ENCODE measurements around the gene SNN. TPM values are rescaled to one million over a fixed set of nuclear protein-coding genes. Genes with fewer than 3 reads are reported as not detected.

SNN gene
- polyA plus RNA-seq, 2 of the 4 experiments (the other 2 are of a cell fraction): 6.3 to 10.7 TPM

DNA sequence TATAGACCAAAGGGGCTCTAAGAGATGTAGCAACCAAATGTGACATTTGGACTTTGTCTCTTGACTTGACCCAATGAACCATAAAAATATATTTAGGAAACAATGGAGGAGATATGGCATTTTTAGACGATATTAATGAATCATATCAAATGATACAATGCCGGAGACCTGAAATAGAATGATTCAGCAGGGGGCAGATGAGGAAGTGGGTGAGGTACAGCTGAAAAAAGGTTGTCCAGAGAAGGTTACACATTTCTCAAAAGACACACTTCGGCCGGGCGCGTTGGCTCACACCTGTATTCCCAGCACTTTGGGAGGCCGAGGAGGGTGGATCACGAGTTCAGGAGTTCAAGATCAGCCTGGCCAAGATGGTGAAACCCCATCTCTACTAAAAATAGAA is 16.5 kb upstream of the SNN start:
- WGBS (ENCODE audit: missing lambda C conversion rate): 47% methylated on average over 8 of the region's 8 CpGs
- Histone ChIP-seq H3K4me2 (peak overlapping the region; percentile 35; the same call in 2 of the 3 replicates), H3K9me3 (no peaks in the 10 kb centered on the region), H3K4me3 (no peak overlapping the region), H3K4me1 (peaks cover 11% of the 10 kb centered on the region; the same call in 2 of the 3 replicates), H3K27ac (peak overlapping the region; percentile 5 to 40; a peak in 3 of 6 replicates)
- no peak for DNase-seq (ENCODE audit: low read depth in 1 of 2, low spot score in 1 of 2)
- FAIRE-seq: no peak
- ATAC-seq: peak in 1 of 2 experiments; percentile 35; a peak in 2 of 6 replicates
- TF ChIP-seq PHF8 (IDR thresholded peaks at IDR 0.05; ENCODE audit: borderline replicate concordance, low read depth) (no peak), CBX8 (IDR thresholded peaks at IDR 0.05) (no peak), EHF (CRISPR knock-in tag; IDR thresholded peaks at IDR 0.05) (no peak), FOSB (CRISPR knock-in tag; IDR thresholded peaks at IDR 0.05) (no peak), ZC3H11A (IDR thresholded peaks at IDR 0.05) (no peak), RARB (CRISPR knock-in tag; IDR thresholded peaks at IDR 0.05) (no peak), ZFP36 (IDR thresholded peaks at IDR 0.05; ENCODE audit: borderline replicate concordance, partially characterized antibody) (no peak), CBX2 (IDR thresholded peaks at IDR 0.05; ENCODE audit: borderline replicate concordance, low read depth) (no peak), CEBPB (IDR thresholded peaks at IDR 0.05) (no peak), RFX5 (IDR thresholded peaks at IDR 0.05) (no peak), EP300 (IDR thresholded peaks at IDR 0.05) (no peak), KDM5A (IDR thresholded peaks at IDR 0.05) (no peak)
- TF ChIP-seq, protein P1, sequence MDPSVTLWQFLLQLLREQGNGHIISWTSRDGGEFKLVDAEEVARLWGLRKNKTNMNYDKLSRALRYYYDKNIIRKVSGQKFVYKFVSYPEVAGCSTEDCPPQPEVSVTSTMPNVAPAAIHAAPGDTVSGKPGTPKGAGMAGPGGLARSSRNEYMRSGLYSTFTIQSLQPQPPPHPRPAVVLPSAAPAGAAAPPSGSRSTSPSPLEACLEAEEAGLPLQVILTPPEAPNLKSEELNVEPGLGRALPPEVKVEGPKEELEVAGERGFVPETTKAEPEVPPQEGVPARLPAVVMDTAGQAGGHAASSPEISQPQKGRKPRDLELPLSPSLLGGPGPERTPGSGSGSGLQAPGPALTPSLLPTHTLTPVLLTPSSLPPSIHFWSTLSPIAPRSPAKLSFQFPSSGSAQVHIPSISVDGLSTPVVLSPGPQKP (IDR thresholded peaks at IDR 0.05; ENCODE audit: low read depth, low read length): no peak
- TF ChIP-seq, protein P2, sequence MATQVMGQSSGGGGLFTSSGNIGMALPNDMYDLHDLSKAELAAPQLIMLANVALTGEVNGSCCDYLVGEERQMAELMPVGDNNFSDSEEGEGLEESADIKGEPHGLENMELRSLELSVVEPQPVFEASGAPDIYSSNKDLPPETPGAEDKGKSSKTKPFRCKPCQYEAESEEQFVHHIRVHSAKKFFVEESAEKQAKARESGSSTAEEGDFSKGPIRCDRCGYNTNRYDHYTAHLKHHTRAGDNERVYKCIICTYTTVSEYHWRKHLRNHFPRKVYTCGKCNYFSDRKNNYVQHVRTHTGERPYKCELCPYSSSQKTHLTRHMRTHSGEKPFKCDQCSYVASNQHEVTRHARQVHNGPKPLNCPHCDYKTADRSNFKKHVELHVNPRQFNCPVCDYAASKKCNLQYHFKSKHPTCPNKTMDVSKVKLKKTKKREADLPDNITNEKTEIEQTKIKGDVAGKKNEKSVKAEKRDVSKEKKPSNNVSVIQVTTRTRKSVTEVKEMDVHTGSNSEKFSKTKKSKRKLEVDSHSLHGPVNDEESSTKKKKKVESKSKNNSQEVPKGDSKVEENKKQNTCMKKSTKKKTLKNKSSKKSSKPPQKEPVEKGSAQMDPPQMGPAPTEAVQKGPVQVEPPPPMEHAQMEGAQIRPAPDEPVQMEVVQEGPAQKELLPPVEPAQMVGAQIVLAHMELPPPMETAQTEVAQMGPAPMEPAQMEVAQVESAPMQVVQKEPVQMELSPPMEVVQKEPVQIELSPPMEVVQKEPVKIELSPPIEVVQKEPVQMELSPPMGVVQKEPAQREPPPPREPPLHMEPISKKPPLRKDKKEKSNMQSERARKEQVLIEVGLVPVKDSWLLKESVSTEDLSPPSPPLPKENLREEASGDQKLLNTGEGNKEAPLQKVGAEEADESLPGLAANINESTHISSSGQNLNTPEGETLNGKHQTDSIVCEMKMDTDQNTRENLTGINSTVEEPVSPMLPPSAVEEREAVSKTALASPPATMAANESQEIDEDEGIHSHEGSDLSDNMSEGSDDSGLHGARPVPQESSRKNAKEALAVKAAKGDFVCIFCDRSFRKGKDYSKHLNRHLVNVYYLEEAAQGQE (IDR thresholded peaks at IDR 0.05): no peak
- TF ChIP-seq, protein P3, sequence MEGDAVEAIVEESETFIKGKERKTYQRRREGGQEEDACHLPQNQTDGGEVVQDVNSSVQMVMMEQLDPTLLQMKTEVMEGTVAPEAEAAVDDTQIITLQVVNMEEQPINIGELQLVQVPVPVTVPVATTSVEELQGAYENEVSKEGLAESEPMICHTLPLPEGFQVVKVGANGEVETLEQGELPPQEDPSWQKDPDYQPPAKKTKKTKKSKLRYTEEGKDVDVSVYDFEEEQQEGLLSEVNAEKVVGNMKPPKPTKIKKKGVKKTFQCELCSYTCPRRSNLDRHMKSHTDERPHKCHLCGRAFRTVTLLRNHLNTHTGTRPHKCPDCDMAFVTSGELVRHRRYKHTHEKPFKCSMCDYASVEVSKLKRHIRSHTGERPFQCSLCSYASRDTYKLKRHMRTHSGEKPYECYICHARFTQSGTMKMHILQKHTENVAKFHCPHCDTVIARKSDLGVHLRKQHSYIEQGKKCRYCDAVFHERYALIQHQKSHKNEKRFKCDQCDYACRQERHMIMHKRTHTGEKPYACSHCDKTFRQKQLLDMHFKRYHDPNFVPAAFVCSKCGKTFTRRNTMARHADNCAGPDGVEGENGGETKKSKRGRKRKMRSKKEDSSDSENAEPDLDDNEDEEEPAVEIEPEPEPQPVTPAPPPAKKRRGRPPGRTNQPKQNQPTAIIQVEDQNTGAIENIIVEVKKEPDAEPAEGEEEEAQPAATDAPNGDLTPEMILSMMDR (IDR thresholded peaks at IDR 0.05): no peak
- TF ChIP-seq, protein P4, sequence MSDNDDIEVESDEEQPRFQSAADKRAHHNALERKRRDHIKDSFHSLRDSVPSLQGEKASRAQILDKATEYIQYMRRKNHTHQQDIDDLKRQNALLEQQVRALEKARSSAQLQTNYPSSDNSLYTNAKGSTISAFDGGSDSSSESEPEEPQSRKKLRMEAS (IDR thresholded peaks at IDR 0.05): no peak
- TF ChIP-seq, protein P5, sequence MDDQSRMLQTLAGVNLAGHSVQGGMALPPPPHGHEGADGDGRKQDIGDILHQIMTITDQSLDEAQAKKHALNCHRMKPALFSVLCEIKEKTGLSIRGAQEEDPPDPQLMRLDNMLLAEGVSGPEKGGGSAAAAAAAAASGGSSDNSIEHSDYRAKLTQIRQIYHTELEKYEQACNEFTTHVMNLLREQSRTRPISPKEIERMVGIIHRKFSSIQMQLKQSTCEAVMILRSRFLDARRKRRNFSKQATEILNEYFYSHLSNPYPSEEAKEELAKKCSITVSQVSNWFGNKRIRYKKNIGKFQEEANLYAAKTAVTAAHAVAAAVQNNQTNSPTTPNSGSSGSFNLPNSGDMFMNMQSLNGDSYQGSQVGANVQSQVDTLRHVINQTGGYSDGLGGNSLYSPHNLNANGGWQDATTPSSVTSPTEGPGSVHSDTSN (IDR thresholded peaks at IDR 0.05): no peak
- CTCF ChIA-PET: interaction anchor here (0.6 to 1.6 kb wide), 5 partner anchors 9 to 260 kb away, joined by 3 to 9 read pairs (median 3); no protein-coding TSS in a partner anchor
- POLR2A ChIA-PET: interaction anchor here (0.7 kb wide), 1 partner anchor 91 kb away, joined by 5 read pairs; no protein-coding TSS in a partner anchor

DNA sequence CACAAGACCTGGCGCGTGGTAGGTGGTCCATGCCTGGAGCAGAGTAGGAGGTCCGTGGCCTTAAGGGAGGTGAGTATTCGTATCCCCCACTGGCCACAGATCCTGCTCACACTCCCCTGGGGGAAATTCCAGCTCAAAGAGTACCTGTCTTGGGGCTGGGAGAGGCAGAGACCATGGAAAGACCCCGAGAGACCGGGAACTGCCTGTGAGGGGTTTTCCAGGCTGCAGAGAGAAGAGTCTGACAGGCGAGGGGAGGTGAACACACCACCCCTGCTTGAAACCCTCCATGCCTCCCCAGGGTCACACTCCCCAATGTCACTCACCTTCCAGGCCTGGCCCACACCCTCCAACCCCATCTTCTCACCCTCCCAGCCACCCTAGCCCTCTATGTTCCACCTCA is 12.6 kb upstream of the SNN start:
- Histone ChIP-seq H3K4me3 (no peak overlapping the region), H3K9me3 (no peaks in the 10 kb centered on the region), H3K27ac (peak overlapping the region in 1 of 2 experiments; percentile 35; a peak in 2 of 6 replicates), H3K4me2 (no peak overlapping the region), H3K4me1 (peaks cover 21% of the 10 kb centered on the region; the same call in 2 of the 3 replicates)
- ChIA-PET POLR2A (no interaction called here), CTCF (interaction anchor here (0.6 to 5.1 kb wide), 6 partner anchors 10 to 751 kb away, joined by 3 to 23 read pairs (median 4); partner anchors contain the start of gene SNN)
- WGBS (ENCODE audit: missing lambda C conversion rate): 83% methylated on average over 4 of the region's 7 CpGs
- ATAC-seq (peak in 1 of 2 experiments; percentile 23; a peak in 2 of 6 replicates), FAIRE-seq (no peak), DNase-seq (ENCODE audit: low read depth in 1 of 2, low spot score in 1 of 2) (no peak)
- TF ChIP-seq NR3C1 (IDR thresholded peaks at IDR 0.05): no peak
- no peak for TF ChIP-seq TP53 (CRISPR knock-in tag; IDR thresholded peaks at IDR 0.05)
- TF ChIP-seq, protein P2 (IDR thresholded peaks at IDR 0.05): no peak
- TF ChIP-seq ZSCAN20 (CRISPR knock-in tag; IDR thresholded peaks at IDR 0.05): no peak
- no peak for TF ChIP-seq JUN (IDR thresholded peaks at IDR 0.05)
- TF ChIP-seq, protein P4 (IDR thresholded peaks at IDR 0.05): no peak
- TF ChIP-seq ZNF302 (CRISPR knock-in tag; IDR thresholded peaks at IDR 0.05): no peak

All from A549 (cell line).